ENCODE results near the gene ASRGL1. TPM values are rescaled to one million over a fixed set of nuclear protein-coding genes. Genes with fewer than 3 reads are reported as not detected.

The ASRGL1 gene
- 0.18 and 0.98 TPM in 2 replicates for total RNA-seq (ENCODE audit: low replicate concordance)

GRCh38 chr11:62337303-62338181 lies at the start of gene ASRGL1:
TSS of gene ASRGL1 (plus strand) at chr11:62337448. CDS start at chr11:62337978, 530 bp downstream.
- peak within 1 kb of the TSS; percentile 64 for H3K4me3 ChIP-seq (ENCODE audit: low read depth, low read length)
- DNase-seq (ENCODE audit: low read depth) = peak; percentile 34

DNA sequence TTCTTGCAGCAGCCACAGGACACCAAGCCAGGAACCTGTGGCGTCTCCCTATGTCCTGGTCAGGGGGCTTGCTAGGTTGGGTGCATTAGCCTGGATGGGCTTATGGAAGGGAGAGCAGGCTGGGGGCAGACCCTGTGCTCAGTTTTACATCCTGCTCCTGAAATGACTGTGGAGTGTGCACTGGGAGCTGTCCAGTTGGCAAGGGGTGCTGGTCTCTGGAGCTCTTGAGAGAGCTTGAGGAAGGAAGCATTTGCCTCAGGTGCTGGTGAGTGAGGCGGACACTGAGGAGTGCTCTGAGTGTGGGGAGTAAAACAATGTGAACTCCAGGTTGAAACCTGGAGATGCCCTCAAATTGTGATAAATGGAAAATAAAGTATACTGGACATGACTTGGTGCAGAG lies 41.7 kb upstream of the ASRGL1 start:
- no peak for TF ChIP-seq CTCF (IDR thresholded peaks at IDR 0.05; ENCODE audit: insufficient read depth, low read length)
- H3K4me3 ChIP-seq (ENCODE audit: low read depth, low read length) = no peak overlapping the region
- peak; percentile 15 for DNase-seq (ENCODE audit: low read depth)

More at GRCh38 chr11:62337303-62338181, at the start of gene ASRGL1:
- TF ChIP-seq CTCF (IDR thresholded peaks at IDR 0.05; ENCODE audit: insufficient read depth, low read length) = no peak

GRCh38 chr11:62298975-62299374 lies 38.3 kb upstream of the ASRGL1 start, which contains the start of gene SCGB1D4:
TSS of gene SCGB1D4 (minus strand) at chr11:62299075. CDS start at chr11:62299010, 65 bp downstream.
- DNase-seq (ENCODE audit: low read depth) = no peak
- no peak within 1 kb of the TSS for H3K4me3 ChIP-seq (ENCODE audit: low read depth, low read length)
- no peak for TF ChIP-seq CTCF (IDR thresholded peaks at IDR 0.05; ENCODE audit: insufficient read depth, low read length)

GRCh38 chr11:62306227-62306626 lies 31.0 kb upstream of the ASRGL1 start:
- no peak overlapping the region for H3K4me3 ChIP-seq (ENCODE audit: low read depth, low read length)
- no peak for TF ChIP-seq CTCF (IDR thresholded peaks at IDR 0.05; ENCODE audit: insufficient read depth, low read length)
- DNase-seq (ENCODE audit: low read depth) = no peak

GRCh38 chr11:62307950-62308349 lies 29.3 kb upstream of the ASRGL1 start:
- no peak overlapping the region for H3K4me3 ChIP-seq (ENCODE audit: low read depth, low read length)
- TF ChIP-seq CTCF (IDR thresholded peaks at IDR 0.05; ENCODE audit: insufficient read depth, low read length) = no peak
- DNase-seq (ENCODE audit: low read depth) = no peak

DNA sequence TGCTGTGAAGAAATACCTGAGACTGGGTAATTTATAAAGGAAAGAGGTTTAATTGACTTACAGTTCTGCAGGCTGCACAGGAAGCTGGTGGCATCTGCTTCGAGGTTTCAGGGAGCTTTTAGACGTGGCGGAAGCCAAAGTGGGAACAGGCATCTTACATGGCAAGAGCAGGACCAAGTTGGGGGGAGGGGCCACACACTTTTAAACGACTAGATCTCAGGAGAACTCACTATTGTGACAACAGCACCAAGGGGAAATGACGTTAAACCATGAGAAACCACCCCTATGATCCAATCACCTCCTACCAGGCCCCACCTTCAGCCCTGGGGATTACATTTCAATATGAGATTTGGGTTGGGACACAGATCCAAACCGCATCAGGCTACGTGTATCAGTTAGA lies 27.3 kb upstream of the ASRGL1 start:
- no peak for TF ChIP-seq CTCF (IDR thresholded peaks at IDR 0.05; ENCODE audit: insufficient read depth, low read length)
- H3K4me3 ChIP-seq (ENCODE audit: low read depth, low read length) = no peak overlapping the region
- DNase-seq (ENCODE audit: low read depth) = no peak
